ENCODE measurements around the gene ASMT.
"Not testable (repeated sequence)": the region's sequence is repeated elsewhere in the genome, so short reads cannot be mapped to it uniquely, and the experiment has no call there.

ASMT gene, protein sequence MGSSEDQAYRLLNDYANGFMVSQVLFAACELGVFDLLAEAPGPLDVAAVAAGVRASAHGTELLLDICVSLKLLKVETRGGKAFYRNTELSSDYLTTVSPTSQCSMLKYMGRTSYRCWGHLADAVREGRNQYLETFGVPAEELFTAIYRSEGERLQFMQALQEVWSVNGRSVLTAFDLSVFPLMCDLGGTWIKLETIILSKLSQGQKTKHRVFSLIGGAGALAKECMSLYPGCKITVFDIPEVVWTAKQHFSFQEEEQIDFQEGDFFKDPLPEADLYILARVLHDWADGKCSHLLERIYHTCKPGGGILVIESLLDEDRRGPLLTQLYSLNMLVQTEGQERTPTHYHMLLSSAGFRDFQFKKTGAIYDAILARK

DNA sequence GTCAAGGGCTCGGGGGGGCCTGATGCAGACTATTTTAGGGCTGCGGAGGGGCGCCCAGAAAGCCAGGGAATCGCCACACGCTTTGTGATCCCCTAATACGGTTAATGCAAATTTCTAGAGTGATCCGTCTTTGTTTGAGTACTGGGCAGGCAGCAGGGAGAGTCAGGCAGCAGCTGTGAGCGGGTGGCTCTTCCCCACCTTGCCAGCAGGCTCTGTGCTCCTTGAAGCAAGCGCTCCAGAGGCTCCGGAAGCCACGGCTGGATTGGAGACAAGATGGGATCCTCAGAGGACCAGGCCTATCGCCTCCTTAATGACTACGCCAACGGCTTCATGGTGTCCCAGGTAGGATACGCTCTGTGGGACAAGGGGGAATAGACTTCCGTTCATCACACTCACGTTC lies at the start of gene ASMT:
ASMT (plus strand) TSS at position 133 of the 400 bp plus-strand sequence; CDS start at position 274, 141 bp downstream.
- no peak within 1 kb of the TSS for H3K9ac ChIP-seq (ENCODE audit: low read length)
- H3K4me3 ChIP-seq (ENCODE audit: low read depth in 1 of 2, low read length in 2 of 2): no peak within 1 kb of the TSS
- H3K4me1 ChIP-seq (ENCODE audit: insufficient read depth, low read length): no peaks in the 10 kb centered on the region
- no peaks in the 10 kb centered on the region for H3K36me3 ChIP-seq (ENCODE audit: insufficient read depth, low read length)
- H3K27ac ChIP-seq (ENCODE audit: low read depth, low read length): no peak within 1 kb of the TSS
- H3K27me3 ChIP-seq (ENCODE audit: control insufficient read depth in 1 of 2, insufficient read depth in 2 of 2, low read length in 2 of 2): no peaks in the 10 kb centered on the region
- no peaks in the 10 kb centered on the region for H3K9me3 ChIP-seq (ENCODE audit: low read length)

- not testable (repeated sequence) for H3K9ac ChIP-seq (ENCODE audit: low read length)
Measured at GRCh38 chrX:1574181-1574580, 40.7 kb upstream of the ASMT start.

DNA sequence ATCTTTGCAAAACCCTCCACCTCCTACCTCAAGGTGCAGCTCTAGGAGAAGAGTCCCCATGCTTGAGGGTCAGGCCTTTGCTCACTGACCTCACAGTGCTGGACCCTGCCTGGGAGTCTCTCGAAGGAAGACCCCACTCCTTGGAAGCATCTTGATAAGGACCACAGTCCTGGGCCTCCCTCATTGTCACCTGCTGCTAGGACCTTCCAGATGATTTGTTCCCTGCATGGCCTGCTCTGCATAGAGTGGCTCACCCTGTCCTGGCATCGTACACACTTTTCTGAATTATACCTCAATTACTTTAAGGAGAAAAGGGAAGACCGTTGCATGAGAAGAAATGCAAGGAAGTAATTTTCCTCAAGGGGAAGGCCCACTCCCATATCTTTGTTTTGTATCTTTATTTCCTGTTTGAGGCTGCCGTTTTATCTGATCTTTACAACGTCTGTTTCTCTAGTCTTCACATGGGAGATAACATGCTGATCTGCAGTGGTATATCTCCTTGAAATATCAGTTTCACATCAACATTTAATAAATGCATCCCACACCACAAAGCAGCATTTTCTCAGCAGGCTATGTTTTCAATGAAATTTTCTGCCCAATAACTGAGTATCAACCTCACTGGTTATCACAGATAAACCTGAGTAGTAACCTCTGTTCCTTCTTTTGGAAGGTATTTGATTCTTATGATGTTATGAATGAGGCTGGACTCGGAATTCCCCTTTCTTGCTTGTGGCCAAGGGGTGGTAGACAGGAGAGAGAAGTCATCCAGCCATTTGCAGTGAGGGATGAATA lies 38.5 kb upstream of the ASMT start:
- no peaks in the 10 kb centered on the region for H3K4me1 ChIP-seq (ENCODE audit: insufficient read depth, low read length)
- H3K36me3 ChIP-seq (ENCODE audit: insufficient read depth, low read length): no peaks in the 10 kb centered on the region
- no peak overlapping the region for H3K4me3 ChIP-seq (ENCODE audit: low read depth in 1 of 2, low read length in 2 of 2)
- no peak overlapping the region for H3K9ac ChIP-seq (ENCODE audit: low read length)
- no peaks in the 10 kb centered on the region for H3K9me3 ChIP-seq (ENCODE audit: low read length)
- H3K27ac ChIP-seq (ENCODE audit: low read depth, low read length): no peak overlapping the region
- no peaks in the 10 kb centered on the region for H3K27me3 ChIP-seq (ENCODE audit: control insufficient read depth in 1 of 2, insufficient read depth in 2 of 2, low read length in 2 of 2)

More at GRCh38 chrX:1574181-1574580, 40.7 kb upstream of the ASMT start:
- H3K9me3 ChIP-seq (ENCODE audit: low read length); H3K36me3 ChIP-seq (ENCODE audit: insufficient read depth, low read length); H3K27me3 ChIP-seq (ENCODE audit: control insufficient read depth in 1 of 2, insufficient read depth in 2 of 2, low read length in 2 of 2); H3K27ac ChIP-seq (ENCODE audit: low read depth, low read length); H3K4me1 ChIP-seq (ENCODE audit: insufficient read depth, low read length); H3K4me3 ChIP-seq (ENCODE audit: low read depth in 1 of 2, low read length in 2 of 2): not testable (repeated sequence)

GRCh38 chrX:1577845-1578244 lies 37.0 kb upstream of the ASMT start:
- no peaks in the 10 kb centered on the region for H3K36me3 ChIP-seq (ENCODE audit: insufficient read depth, low read length)
- H3K27me3 ChIP-seq (ENCODE audit: control insufficient read depth in 1 of 2, insufficient read depth in 2 of 2, low read length in 2 of 2): no peaks in the 10 kb centered on the region
- H3K4me1 ChIP-seq (ENCODE audit: insufficient read depth, low read length): no peaks in the 10 kb centered on the region
- H3K4me3 ChIP-seq (ENCODE audit: low read depth in 1 of 2, low read length in 2 of 2): no peak overlapping the region
- H3K9ac ChIP-seq (ENCODE audit: low read length): no peak overlapping the region
- no peak overlapping the region for H3K27ac ChIP-seq (ENCODE audit: low read depth, low read length)
- H3K9me3 ChIP-seq (ENCODE audit: low read length): no peaks in the 10 kb centered on the region

DNA sequence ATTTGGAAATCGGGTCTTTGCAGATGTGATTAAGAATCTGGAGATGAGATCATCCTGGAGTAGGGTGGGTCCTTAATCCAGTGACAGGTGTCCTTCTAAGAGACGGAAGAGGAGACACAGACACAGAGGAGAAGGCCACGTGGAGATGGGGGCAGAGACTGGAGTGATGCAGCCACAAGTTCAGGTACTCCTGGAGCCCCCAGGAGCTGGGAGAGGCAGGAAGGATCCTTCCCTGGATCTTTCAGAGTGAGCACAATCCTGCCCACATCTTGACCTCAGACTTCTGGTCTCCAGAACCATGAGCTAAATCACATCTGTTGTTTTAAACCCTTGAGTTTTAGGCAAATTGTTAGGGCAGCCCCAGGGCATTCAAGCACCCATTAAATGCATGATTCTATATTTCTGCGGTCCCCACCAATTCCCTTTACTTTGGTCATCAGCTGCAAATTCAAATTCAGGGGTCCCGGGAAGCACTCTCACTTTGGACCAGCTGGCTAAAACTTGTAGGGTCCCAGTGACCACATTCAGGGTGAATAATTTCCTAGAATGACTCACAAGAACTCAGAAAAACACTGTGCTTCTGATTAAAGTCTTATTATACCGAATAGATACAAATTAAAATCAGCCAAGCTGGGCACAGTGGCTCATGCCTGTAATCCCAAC lies 36.2 kb upstream of the ASMT start:
- Histone ChIP-seq H3K4me3 (ENCODE audit: low read depth in 1 of 2, low read length in 2 of 2) (no peak overlapping the region), H3K9ac (ENCODE audit: low read length) (no peak overlapping the region), H3K4me1 (ENCODE audit: insufficient read depth, low read length) (no peaks in the 10 kb centered on the region), H3K9me3 (ENCODE audit: low read length) (no peaks in the 10 kb centered on the region), H3K36me3 (ENCODE audit: insufficient read depth, low read length) (no peaks in the 10 kb centered on the region), H3K27ac (ENCODE audit: low read depth, low read length) (no peak overlapping the region), H3K27me3 (ENCODE audit: control insufficient read depth in 1 of 2, insufficient read depth in 2 of 2, low read length in 2 of 2) (no peaks in the 10 kb centered on the region)

GRCh38 chrX:1581132-1581531 lies 33.7 kb upstream of the ASMT start:
- no peak overlapping the region for H3K27ac ChIP-seq (ENCODE audit: low read depth, low read length)
- no peaks in the 10 kb centered on the region for H3K36me3 ChIP-seq (ENCODE audit: insufficient read depth, low read length)
- H3K4me3 ChIP-seq (ENCODE audit: low read depth in 1 of 2, low read length in 2 of 2): no peak overlapping the region
- H3K4me1 ChIP-seq (ENCODE audit: insufficient read depth, low read length): no peaks in the 10 kb centered on the region
- H3K27me3 ChIP-seq (ENCODE audit: control insufficient read depth in 1 of 2, insufficient read depth in 2 of 2, low read length in 2 of 2): no peaks in the 10 kb centered on the region
- H3K9me3 ChIP-seq (ENCODE audit: low read length): no peaks in the 10 kb centered on the region
- no peak overlapping the region for H3K9ac ChIP-seq (ENCODE audit: low read length)

GRCh38 chrX:1582686-1583437 lies 32.0 kb upstream of the ASMT start:
- Histone ChIP-seq H3K27me3 (ENCODE audit: control insufficient read depth in 1 of 2, insufficient read depth in 2 of 2, low read length in 2 of 2) (no peaks in the 10 kb centered on the region), H3K36me3 (ENCODE audit: insufficient read depth, low read length) (no peaks in the 10 kb centered on the region), H3K4me3 (ENCODE audit: low read depth in 1 of 2, low read length in 2 of 2) (no peak overlapping the region), H3K27ac (ENCODE audit: low read depth, low read length) (no peak overlapping the region), H3K9ac (ENCODE audit: low read length) (no peak overlapping the region), H3K9me3 (ENCODE audit: low read length) (no peaks in the 10 kb centered on the region), H3K4me1 (ENCODE audit: insufficient read depth, low read length) (no peaks in the 10 kb centered on the region)

- Histone ChIP-seq H3K9me3 (ENCODE audit: low read length) (no peaks in the 10 kb centered on the region), H3K4me1 (ENCODE audit: insufficient read depth, low read length) (no peaks in the 10 kb centered on the region), H3K4me3 (ENCODE audit: low read depth in 1 of 2, low read length in 2 of 2) (no peak overlapping the region), H3K27me3 (ENCODE audit: control insufficient read depth in 1 of 2, insufficient read depth in 2 of 2, low read length in 2 of 2) (no peaks in the 10 kb centered on the region), H3K27ac (ENCODE audit: low read depth, low read length) (no peak overlapping the region), H3K36me3 (ENCODE audit: insufficient read depth, low read length) (no peaks in the 10 kb centered on the region), H3K9ac (ENCODE audit: low read length) (no peak overlapping the region)
Measured at GRCh38 chrX:1584237-1585011, 30.4 kb upstream of the ASMT start.

DNA sequence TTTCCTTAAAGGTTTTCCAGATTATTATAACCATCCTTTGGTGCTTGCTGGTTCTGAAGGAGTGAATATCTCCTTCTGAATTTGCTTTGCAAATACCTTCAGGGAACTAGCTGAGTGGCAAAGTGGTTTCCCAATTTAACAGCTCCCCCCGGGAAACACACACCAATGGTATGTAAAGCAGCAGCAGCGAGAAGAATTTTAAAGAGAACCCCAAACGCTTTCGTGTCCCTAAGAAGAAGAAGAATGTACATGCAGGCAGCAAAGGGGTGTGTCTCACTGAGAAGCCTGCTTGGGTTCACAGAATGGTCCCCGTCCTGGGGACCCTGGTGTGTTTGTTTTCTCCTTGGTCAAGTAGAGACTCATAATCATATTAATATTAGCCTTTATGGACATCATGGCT lies 27.7 kb upstream of the ASMT start:
- H3K27ac ChIP-seq (ENCODE audit: low read depth, low read length): no peak overlapping the region
- H3K4me3 ChIP-seq (ENCODE audit: low read depth in 1 of 2, low read length in 2 of 2): no peak overlapping the region
- H3K27me3 ChIP-seq (ENCODE audit: control insufficient read depth in 1 of 2, insufficient read depth in 2 of 2, low read length in 2 of 2): no peaks in the 10 kb centered on the region
- H3K4me1 ChIP-seq (ENCODE audit: insufficient read depth, low read length): no peaks in the 10 kb centered on the region
- H3K9me3 ChIP-seq (ENCODE audit: low read length): no peaks in the 10 kb centered on the region
- H3K36me3 ChIP-seq (ENCODE audit: insufficient read depth, low read length): no peaks in the 10 kb centered on the region
- H3K9ac ChIP-seq (ENCODE audit: low read length): no peak overlapping the region

GRCh38 chrX:1589356-1590130 lies 25.3 kb upstream of the ASMT start:
- Histone ChIP-seq H3K4me3 (ENCODE audit: low read depth in 1 of 2, low read length in 2 of 2) (no peak overlapping the region), H3K9me3 (ENCODE audit: low read length) (no peaks in the 10 kb centered on the region), H3K27me3 (ENCODE audit: control insufficient read depth in 1 of 2, insufficient read depth in 2 of 2, low read length in 2 of 2) (no peaks in the 10 kb centered on the region), H3K36me3 (ENCODE audit: insufficient read depth, low read length) (peaks cover 14% of the 10 kb centered on the region), H3K27ac (ENCODE audit: low read depth, low read length) (no peak overlapping the region), H3K4me1 (ENCODE audit: insufficient read depth, low read length) (peaks cover 13% of the 10 kb centered on the region), H3K9ac (ENCODE audit: low read length) (no peak overlapping the region)
